Heart left ventricle (tissue), 13 donors: ENCODE data around the gene MRPS24.

Experiments
- CTCF ChIP-seq, 12 donors: fragments of 200-600 bp; sonication (generic) in 4 of 12; IDR thresholded peaks; one replicate each; pipeline versions ENCODE4 v1.5.0 to v1.8.0; 2018 to 2022; ENCODE audit warnings: antibody characterized with exemption in 12 of 12, mild to moderate bottlenecking in 5 of 12
- POLR2A ChIP-seq, 2 donors: fragments of 450-650 bp; IDR thresholded peaks; one replicate each; pipeline ENCODE4 v1.6.1; 2017; ENCODE audit warnings: antibody characterized with exemption in 2 of 2, mild to moderate bottlenecking in 2 of 2, moderate library complexity in 2 of 2
- donor health status: ischemic (EF 13 %, LVEDD 7.1; RV severe dilation, severe dysfunction).
- donor health status: DM: no; HTN: yes; CAD: no.
- donor health status: DM: no; HTN: no; CAD: no.
- donor health status: ischemic (EF 25% LVEDD 6.9; RV normal size, moderate dysfunction).
- donor health status: ischemic (EF 25% LVEDD 5.7; RV mildly dilated, moderate dysfunction).
- donor health status: ischemic (EF 35%, LVEDD 5.7; RV mildly dilated, moderate dysfunction).
- donor health status: nonischemic (EF 11% LVEDD 7.7; RV severe dilation, severe dysfunction).
- donor health status: DM: yes; HTN: yes; CAD: no.
- donor health status: PGD.
- donor health status: ischemic (EF 29% LVEDD 5.4; RV normal size, mild dysfunction).
- donor health status: nonischemic (EF 23%, LVEDD 6.1; RV moderate dilation, normal function).

DNA sequence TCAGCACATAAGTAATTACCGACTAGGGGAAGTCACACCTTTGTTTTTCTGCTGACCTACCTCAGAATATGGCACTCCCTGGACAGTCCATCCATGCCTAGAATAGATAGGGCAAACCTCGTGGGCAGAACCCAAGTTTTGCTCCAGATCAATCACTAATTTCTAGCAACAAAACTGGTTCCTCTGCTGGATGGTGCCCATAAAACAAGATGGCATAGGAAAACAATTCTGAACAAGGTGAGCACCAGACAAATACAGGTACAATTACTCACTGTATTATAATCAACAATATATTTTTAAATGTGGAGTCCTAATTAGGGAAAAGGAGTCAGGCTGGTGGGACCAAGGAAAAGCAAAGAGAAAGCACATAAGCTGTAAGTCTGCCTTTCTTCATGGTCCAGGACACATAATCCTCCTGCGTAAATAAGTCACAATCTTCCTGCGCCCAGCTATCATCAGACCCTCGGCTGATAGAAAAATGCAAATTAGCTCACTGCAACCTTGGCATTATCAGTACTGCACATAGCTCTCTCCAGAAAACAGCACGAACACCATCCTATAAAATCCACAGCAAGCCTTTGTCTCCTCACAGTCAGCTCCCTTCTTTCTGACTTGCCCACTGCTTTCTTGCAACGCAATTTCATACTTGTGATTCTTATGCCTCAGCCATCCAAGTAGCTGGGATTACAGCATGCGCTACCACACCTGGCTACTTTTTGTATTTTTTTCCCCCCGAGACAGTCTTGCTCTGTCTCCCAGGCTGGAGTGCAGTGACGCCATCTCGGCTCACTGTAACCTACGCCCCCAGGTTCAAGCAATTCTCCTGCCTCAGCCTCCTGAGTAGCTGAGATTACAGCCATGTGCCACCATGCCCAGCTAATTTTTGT, 22.0 kb upstream of the MRPS24 start:
- no peak for TF ChIP-seq CTCF (IDR thresholded peaks at IDR 0.05)
- TF ChIP-seq POLR2A (IDR thresholded peaks at IDR 0.05): no peak
